Brain microvascular endothelial cell (primary cell): ENCODE results near the gene ATXN2.
A peak's percentile ranks its signal among the peaks of the same experiment; 100 is the strongest.
"Not testable (repeated sequence)": the region's sequence is repeated elsewhere in the genome, so short reads cannot be mapped to it uniquely, and the experiment has no call there.

Experiments used
- DNase-seq: peaks from one replicate; pipeline ENCODE4 v3.0.0-alpha.2; 2020
- H3K27ac ChIP-seq: fragments of 250-450 bp; sonication (Bioruptor Pico); 2 replicates; pipeline ENCODE4 v1.5.1; 2020; ENCODE audit warnings: mild to moderate bottlenecking, moderate library complexity
- H3K27me3 ChIP-seq: fragments of 250-450 bp; sonication (Bioruptor Pico); replicated peaks from 2 replicates; pipeline ENCODE4 v1.5.1; 2020; ENCODE audit warnings: mild to moderate bottlenecking
- H3K36me3 ChIP-seq: fragments of 250-450 bp; sonication (Bioruptor Pico); replicated peaks from 2 replicates; pipeline ENCODE4 v1.5.1; 2020; ENCODE audit warnings: mild to moderate bottlenecking
- H3K4me3 ChIP-seq: 2 replicates; pipeline ENCODE4 v1.5.1; 2011; ENCODE audit warnings: low read depth, mild to moderate bottlenecking, control low read depth, low read length, moderate library complexity
- in situ Hi-C: cut with HindIII; loops from 2 replicates; pipeline ENCODE4 v1.10.0; 2017; ENCODE audit warnings: low sequenced_read_pairs, low pct_ligation_motif_present
- TF ChIP-seq, protein P1 (sequence below): IDR thresholded peaks from 2 replicates; pipeline ENCODE4 v1.5.1; 2011; ENCODE audit warnings: low read depth, mild to moderate bottlenecking, moderate library complexity, low read length, control low read depth, inconsistent platforms; ENCODE audit errors: missing control alignments

ATXN2 gene

DNA sequence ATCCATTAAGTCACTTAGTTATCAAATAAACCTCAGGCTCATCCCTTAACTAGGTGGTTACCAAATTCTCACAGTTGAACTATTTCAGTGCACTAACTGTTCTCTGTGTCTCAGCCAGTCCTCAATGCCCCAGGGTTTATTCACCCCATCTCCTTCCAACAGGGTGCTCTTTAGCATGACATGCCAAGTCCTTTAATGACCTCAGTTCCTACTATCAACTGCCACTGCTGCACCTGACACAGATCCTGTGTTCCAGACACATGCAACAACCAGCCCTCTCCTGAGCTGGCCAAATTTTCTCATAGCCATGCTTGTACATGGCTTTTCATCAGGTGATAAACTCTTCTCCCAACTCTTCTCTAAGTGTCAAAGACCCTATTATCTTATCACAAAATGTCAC, 80.0 kb downstream of the ATXN2 start:
- TF ChIP-seq, protein P1, sequence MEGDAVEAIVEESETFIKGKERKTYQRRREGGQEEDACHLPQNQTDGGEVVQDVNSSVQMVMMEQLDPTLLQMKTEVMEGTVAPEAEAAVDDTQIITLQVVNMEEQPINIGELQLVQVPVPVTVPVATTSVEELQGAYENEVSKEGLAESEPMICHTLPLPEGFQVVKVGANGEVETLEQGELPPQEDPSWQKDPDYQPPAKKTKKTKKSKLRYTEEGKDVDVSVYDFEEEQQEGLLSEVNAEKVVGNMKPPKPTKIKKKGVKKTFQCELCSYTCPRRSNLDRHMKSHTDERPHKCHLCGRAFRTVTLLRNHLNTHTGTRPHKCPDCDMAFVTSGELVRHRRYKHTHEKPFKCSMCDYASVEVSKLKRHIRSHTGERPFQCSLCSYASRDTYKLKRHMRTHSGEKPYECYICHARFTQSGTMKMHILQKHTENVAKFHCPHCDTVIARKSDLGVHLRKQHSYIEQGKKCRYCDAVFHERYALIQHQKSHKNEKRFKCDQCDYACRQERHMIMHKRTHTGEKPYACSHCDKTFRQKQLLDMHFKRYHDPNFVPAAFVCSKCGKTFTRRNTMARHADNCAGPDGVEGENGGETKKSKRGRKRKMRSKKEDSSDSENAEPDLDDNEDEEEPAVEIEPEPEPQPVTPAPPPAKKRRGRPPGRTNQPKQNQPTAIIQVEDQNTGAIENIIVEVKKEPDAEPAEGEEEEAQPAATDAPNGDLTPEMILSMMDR = no peak
- Histone ChIP-seq H3K27ac (no peak overlapping the region), H3K27me3 (no peaks in the 10 kb centered on the region), H3K36me3 (peaks cover 72% of the 10 kb centered on the region), H3K4me3 (no peak overlapping the region)
- in situ Hi-C loops = no loop called here
- no peak for DNase-seq

DNA sequence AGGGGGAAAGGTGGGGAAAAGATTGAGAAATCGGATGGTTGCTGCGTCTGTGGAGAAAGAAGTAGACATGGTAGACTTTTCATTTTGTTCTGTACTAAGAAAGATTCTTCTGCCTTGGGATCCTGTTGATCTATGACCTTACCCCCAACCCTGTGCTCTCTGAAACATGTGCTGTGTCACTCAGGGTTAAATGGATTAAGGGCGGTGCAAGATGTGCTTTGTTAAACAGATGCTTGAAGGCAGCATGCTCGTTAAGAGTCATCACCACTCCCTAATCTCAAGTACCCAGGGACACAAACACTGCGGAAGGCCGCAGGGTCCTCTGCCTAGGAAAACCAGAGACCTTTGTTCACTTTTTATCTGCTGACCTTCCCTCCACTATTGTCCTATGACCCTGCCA, 91.4 kb downstream of the ATXN2 start:
- peaks cover 45% of the 10 kb centered on the region for H3K36me3 ChIP-seq
- in situ Hi-C loops, DNase-seq: not testable (repeated sequence)

DNA sequence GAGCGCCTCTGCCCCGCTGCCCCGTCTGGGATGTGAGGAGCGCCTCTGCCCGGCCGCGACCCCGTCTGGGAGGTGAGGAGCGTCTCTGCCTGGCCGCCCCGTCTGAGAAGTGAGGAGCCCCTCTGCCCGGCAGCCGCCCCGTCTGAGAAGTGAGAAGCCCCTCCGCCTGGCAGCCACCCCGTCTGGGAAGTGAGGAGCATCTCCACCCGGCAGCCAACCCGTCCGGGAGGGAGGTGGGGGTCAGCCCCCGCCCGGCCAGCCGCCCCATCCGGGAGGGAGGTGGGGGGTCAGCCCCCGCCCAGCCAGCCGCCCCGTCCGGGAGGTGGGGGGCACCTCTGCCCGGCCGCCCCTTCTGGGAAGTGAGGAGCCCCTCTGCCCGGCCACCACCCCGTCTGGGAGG, 91.9 kb downstream of the ATXN2 start:
- H3K27ac ChIP-seq, H3K4me3 ChIP-seq, DNase-seq, H3K27me3 ChIP-seq, in situ Hi-C loops: not testable (repeated sequence)
- H3K36me3 ChIP-seq = peaks cover 41% of the 10 kb centered on the region

More for the DNA sequence above, 91.4 kb downstream of the ATXN2 start:
- H3K27me3 ChIP-seq, H3K4me3 ChIP-seq, H3K27ac ChIP-seq: not testable (repeated sequence)

DNA sequence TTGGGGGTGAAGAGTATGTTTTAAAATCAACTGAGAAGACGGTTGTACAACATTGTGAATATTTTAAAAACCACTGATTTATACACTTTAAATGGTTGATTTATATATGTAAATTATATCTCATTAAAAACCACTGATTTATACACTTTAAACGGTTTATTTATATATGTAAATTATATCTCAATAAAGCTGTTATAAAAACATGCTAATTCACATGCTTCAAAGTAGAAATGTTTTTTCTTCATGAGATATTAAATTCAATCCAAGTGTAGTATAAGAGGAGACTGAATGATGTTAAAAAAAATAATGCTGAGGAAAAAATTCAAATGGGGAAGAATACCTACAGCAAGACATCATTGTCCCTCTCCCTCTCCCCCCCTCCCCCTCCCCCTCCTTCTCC, 92.9 kb downstream of the ATXN2 start:
- H3K27ac ChIP-seq = no peak overlapping the region
- no peak for DNase-seq
- H3K27me3 ChIP-seq = no peaks in the 10 kb centered on the region
- TF ChIP-seq, protein P1 = no peak
- in situ Hi-C loops = no loop called here
- no peak overlapping the region for H3K4me3 ChIP-seq
- peaks cover 32% of the 10 kb centered on the region for H3K36me3 ChIP-seq

DNA sequence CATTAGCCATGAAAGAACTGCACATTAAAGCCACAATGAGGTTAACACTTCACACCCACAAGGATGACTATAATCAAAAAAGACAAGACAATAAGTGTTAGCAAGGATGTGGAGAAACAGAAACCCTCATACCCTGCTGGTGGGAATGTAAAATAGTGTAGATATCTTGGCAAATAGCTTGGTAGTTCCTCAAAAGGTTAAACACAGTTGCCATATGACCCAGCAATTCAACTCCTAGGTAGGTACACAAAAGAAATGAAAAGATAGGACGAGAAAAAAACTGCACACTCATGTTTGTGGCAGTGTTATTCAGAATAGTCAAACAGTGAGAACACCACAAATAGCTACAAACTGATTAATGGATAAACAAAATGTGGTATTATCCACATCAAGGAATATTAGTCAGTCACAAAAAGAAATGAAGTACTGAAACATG, 93.5 kb downstream of the ATXN2 start:
- no peak overlapping the region for H3K4me3 ChIP-seq
- TF ChIP-seq, protein P1 = no peak
- in situ Hi-C loops = no loop called here
- no peaks in the 10 kb centered on the region for H3K27me3 ChIP-seq
- no peak overlapping the region for H3K27ac ChIP-seq
- no peak for DNase-seq
- H3K36me3 ChIP-seq = peaks cover 25% of the 10 kb centered on the region

DNA sequence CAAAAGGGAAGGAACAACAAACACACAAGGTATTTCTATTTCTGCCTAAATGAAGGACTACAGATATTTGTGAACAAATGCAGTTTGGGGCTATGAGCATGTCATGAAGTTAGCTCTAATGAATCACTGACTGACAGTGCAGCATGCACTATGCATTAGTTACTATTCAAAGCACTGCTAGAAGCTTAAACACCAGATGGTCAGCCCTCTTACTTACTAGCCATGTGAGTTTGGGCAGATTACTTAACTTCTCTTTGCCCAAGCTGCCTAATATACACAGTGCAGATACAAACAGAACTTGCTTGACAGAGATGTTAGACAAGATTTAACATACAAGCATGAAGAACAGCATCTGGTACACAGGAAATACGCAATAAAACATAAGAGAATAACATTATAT, 96.0 kb downstream of the ATXN2 start:
- no peak overlapping the region for H3K27ac ChIP-seq
- peaks cover 30% of the 10 kb centered on the region for H3K36me3 ChIP-seq
- no peaks in the 10 kb centered on the region for H3K27me3 ChIP-seq
- DNase-seq = no peak
- H3K4me3 ChIP-seq = no peak overlapping the region
- TF ChIP-seq, protein P1 = no peak
- in situ Hi-C loops = no loop called here

DNA sequence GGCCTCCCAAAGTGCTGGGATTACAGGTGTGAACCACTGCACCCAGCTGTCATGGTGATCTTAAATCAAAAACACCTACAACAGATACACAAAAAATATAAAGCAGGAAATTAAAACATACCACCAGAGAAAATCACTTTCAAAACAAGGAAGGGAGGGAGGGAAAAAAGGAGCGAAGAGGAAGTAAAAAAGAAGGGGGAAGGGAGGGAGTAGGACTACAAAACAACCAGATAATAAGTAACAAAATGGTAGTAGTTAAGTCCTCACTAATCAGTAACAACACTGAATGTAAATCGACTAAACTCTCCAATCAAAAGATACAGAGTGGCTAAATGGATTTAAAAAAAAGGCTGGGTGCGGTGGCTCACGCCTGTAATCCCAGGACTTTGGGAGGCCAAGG, 104.4 kb downstream of the ATXN2 start:
- H3K36me3 ChIP-seq = peaks cover 54% of the 10 kb centered on the region
- in situ Hi-C loops = no loop called here
- H3K27ac ChIP-seq = no peak overlapping the region
- no peak overlapping the region for H3K4me3 ChIP-seq
- no peak for DNase-seq
- H3K27me3 ChIP-seq = no peaks in the 10 kb centered on the region
- TF ChIP-seq, protein P1 = no peak

DNA sequence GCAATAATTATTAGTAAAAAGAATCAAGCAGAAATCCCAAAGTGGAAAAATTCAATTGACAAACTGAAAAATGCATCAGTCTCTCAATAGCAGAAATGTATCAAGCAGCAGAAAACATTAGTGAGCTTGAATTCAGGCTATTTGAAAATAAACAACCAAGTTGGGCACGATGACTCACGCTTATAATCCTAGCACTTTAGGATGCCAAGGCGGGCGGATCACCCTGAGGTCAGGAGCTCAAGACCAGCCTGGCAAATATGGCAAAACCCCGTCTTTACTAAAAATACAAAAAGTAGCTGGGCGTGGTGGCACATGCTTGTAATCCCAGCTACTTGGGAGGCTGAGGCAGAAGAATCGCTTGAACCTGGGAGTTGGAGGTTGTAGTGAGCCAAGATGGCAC, 106.1 kb downstream of the ATXN2 start:
- H3K27me3 ChIP-seq, in situ Hi-C loops: not testable (repeated sequence)

More for the DNA sequence above, 106.1 kb downstream of the ATXN2 start:
- H3K4me3 ChIP-seq, H3K27ac ChIP-seq: not testable (repeated sequence)
- H3K36me3 ChIP-seq = peaks cover 46% of the 10 kb centered on the region
- DNase-seq = peak; percentile 14
